SU-DHL-6 (cell line): ENCODE data around the gene DALRD3.

Experiments
- H2AFZ ChIP-seq: fragments of 200-600 bp; sonication (generic); 2 replicates; pipeline ENCODE4 v1.6.1; 2014; ENCODE audit warnings: low read depth, mild to moderate bottlenecking, moderate library complexity, mixed read lengths, antibody characterized with exemption, low read length; ENCODE audit not compliant: severe bottlenecking
- H3F3A ChIP-seq: fragments of 200-600 bp; shearing (Covaris generic); 2 replicates; pipeline ENCODE4 v1.6.0; 2016; ENCODE audit warnings: antibody characterized with exemption, mild to moderate bottlenecking; ENCODE audit not compliant: insufficient read depth
- H3K27ac ChIP-seq: fragments of 200-600 bp; sonication (generic); 2 replicates; pipeline ENCODE4 v1.5.1; 2016; ENCODE audit warnings: low read depth, mild to moderate bottlenecking, low read length, moderate library complexity, mixed read lengths
- H3K27me3 ChIP-seq: fragments of 200-600 bp; sonication (generic), shearing (Covaris generic); 2 replicates; pipeline ENCODE4 v1.6.0; 2014; ENCODE audit warnings: mild to moderate bottlenecking, low read length
- H3K36me3 ChIP-seq: fragments of 200-600 bp; sonication (generic); 2 replicates; pipeline ENCODE4 v1.6.1; 2014; ENCODE audit warnings: mild to moderate bottlenecking, low read length, mixed read lengths
- H3K4me2 ChIP-seq: fragments of 300-600, 200-600 bp; shearing (Covaris generic), sonication (generic); 2 replicates; pipeline ENCODE4 v1.6.0; 2014; ENCODE audit warnings: low read length, low read depth, mild to moderate bottlenecking; ENCODE audit not compliant: poor library complexity, severe bottlenecking
- H3K4me3 ChIP-seq: fragments of 200-600 bp; sonication (generic); 2 replicates; pipeline ENCODE4 v1.5.1; 2014; ENCODE audit warnings: antibody characterized with exemption, low read length, mild to moderate bottlenecking, mixed read lengths; ENCODE audit not compliant: insufficient read depth, poor library complexity, severe bottlenecking
- H3K79me2 ChIP-seq: fragments of 200-600 bp; sonication (generic); 2 replicates; pipeline ENCODE4 v1.6.1; 2014; ENCODE audit warnings: mild to moderate bottlenecking, low read length, moderate library complexity; ENCODE audit not compliant: insufficient read depth
- H3K9ac ChIP-seq: fragments of 200-600 bp; sonication (generic); 2 replicates; pipeline ENCODE4 v1.7.0; 2014; ENCODE audit warnings: mild to moderate bottlenecking, low read length
- H3K9me2 ChIP-seq: fragments of 200-600 bp; sonication (generic); replicated peaks from 2 replicates; pipeline ENCODE4 v1.6.1; 2014; ENCODE audit warnings: low read length; ENCODE audit not compliant: insufficient read depth
- H3K9me3 ChIP-seq: fragments of 200-600 bp; sonication (generic); 2 replicates; pipeline ENCODE4 v1.6.1; 2014; ENCODE audit warnings: low read length, mixed read lengths; ENCODE audit not compliant: insufficient read depth
- H4K20me1 ChIP-seq: fragments of 200-600 bp; sonication (generic); 2 replicates; pipeline ENCODE4 v1.6.1; 2014; ENCODE audit warnings: low read depth, mild to moderate bottlenecking, antibody characterized with exemption, low read length, moderate library complexity, mixed read lengths
- EZH2phosphoT487 ChIP-seq: fragments of 200-600 bp; sonication (generic), shearing (Covaris generic); conservative IDR thresholded peaks from 2 replicates; pipeline ENCODE4 v1.6.1; 2018; ENCODE audit warnings: mild to moderate bottlenecking, antibody characterized with exemption, low read length, moderate library complexity, mixed read lengths
- TF ChIP-seq, protein P1 (sequence below): fragments of 200-600 bp; sonication (generic); IDR thresholded peaks from one replicate; pipeline ENCODE4 v1.5.1; 2017; ENCODE audit warnings: antibody characterized with exemption, mild to moderate bottlenecking, low read length, moderate library complexity; ENCODE audit not compliant: insufficient read depth, poor library complexity, severe bottlenecking

DALRD3 gene

GRCh38 chr3:49016414-49017228 lies 1.8 kb downstream of the DALRD3 start:
- H4K20me1 ChIP-seq: no peaks in the 10 kb centered on the region; the same call in 1 of the 2 replicates
- no peak overlapping the region for H3K4me2 ChIP-seq
- TF ChIP-seq, protein P1, sequence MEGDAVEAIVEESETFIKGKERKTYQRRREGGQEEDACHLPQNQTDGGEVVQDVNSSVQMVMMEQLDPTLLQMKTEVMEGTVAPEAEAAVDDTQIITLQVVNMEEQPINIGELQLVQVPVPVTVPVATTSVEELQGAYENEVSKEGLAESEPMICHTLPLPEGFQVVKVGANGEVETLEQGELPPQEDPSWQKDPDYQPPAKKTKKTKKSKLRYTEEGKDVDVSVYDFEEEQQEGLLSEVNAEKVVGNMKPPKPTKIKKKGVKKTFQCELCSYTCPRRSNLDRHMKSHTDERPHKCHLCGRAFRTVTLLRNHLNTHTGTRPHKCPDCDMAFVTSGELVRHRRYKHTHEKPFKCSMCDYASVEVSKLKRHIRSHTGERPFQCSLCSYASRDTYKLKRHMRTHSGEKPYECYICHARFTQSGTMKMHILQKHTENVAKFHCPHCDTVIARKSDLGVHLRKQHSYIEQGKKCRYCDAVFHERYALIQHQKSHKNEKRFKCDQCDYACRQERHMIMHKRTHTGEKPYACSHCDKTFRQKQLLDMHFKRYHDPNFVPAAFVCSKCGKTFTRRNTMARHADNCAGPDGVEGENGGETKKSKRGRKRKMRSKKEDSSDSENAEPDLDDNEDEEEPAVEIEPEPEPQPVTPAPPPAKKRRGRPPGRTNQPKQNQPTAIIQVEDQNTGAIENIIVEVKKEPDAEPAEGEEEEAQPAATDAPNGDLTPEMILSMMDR: no peak
- no peak for TF ChIP-seq EZH2phosphoT487
- peaks cover 17% of the 10 kb centered on the region for H3K79me2 ChIP-seq
- H3K27ac ChIP-seq: peak overlapping the region; percentile 13; the same call in 1 of the 2 replicates
- H3K9ac ChIP-seq: no peak overlapping the region
- H3K4me3 ChIP-seq: no peak overlapping the region
- no peaks in the 10 kb centered on the region for H3K36me3 ChIP-seq
- H3F3A ChIP-seq: peaks cover 16% of the 10 kb centered on the region
- no peak overlapping the region for H2AFZ ChIP-seq
- H3K9me2 ChIP-seq: no peaks in the 10 kb centered on the region
- H3K9me3 ChIP-seq: no peaks in the 10 kb centered on the region
- no peaks in the 10 kb centered on the region for H3K27me3 ChIP-seq

DNA sequence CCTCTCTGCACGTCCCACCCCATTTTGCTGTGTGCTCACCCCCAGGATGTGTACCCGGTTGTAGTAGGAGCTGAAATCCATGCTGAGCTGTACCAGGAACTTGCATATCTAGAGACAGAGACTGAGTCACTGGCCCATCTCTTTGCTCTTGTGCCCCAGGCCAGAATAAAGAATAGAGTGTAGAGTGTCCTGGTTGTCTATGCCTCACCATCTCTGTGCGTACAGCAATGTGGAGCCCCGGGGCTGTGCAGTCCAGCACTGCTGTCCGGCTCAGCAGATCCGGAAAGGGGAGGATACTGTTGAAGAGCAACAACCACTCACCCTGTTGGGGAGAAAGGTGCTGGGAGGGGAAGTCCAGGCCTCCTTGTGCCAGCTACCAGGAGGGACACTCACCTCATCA lies 2.6 kb downstream of the DALRD3 start:
- no peaks in the 10 kb centered on the region for H3K9me3 ChIP-seq
- H4K20me1 ChIP-seq: no peaks in the 10 kb centered on the region; the same call in 1 of the 2 replicates
- no peak overlapping the region for H3K27ac ChIP-seq
- no peak overlapping the region for H3K4me2 ChIP-seq
- H3K9ac ChIP-seq: no peak overlapping the region
- TF ChIP-seq, protein P1: no peak
- no peak for TF ChIP-seq EZH2phosphoT487
- peaks cover 16% of the 10 kb centered on the region for H3F3A ChIP-seq
- no peaks in the 10 kb centered on the region for H3K36me3 ChIP-seq
- no peaks in the 10 kb centered on the region for H3K27me3 ChIP-seq
- H2AFZ ChIP-seq: no peak overlapping the region
- H3K4me3 ChIP-seq: no peak overlapping the region
- no peaks in the 10 kb centered on the region for H3K9me2 ChIP-seq
- peaks cover 21% of the 10 kb centered on the region for H3K79me2 ChIP-seq

DNA sequence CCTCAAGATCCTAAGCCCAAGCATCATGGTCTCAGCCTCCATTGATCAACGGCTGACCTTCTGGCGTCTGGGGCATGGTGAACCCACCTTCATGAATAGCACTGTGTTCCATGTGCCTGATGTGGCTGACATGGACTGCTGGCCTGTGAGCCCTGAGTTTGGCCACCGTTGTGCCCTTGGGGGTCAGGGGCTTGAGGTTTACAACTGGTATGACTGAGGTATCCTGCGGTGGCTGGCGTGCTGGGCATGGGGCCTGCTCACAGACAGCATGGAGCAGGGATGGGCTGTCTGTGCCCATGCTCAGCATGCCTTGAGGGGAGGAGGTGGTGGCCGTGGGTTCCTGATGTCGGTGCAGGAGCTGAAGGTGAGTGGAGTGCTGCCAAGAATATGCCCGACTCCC lies 3.3 kb downstream of the DALRD3 start:
- H2AFZ ChIP-seq: no peak overlapping the region
- no peaks in the 10 kb centered on the region for H3K9me2 ChIP-seq
- no peak overlapping the region for H3K4me3 ChIP-seq
- H3K36me3 ChIP-seq: no peaks in the 10 kb centered on the region
- no peak overlapping the region for H3K4me2 ChIP-seq
- TF ChIP-seq, protein P1: no peak
- no peak for TF ChIP-seq EZH2phosphoT487
- H4K20me1 ChIP-seq: no peaks in the 10 kb centered on the region; the same call in 1 of the 2 replicates
- peaks cover 16% of the 10 kb centered on the region for H3F3A ChIP-seq
- no peaks in the 10 kb centered on the region for H3K27me3 ChIP-seq
- no peak overlapping the region for H3K27ac ChIP-seq
- H3K79me2 ChIP-seq: peaks cover 18% of the 10 kb centered on the region
- no peaks in the 10 kb centered on the region for H3K9me3 ChIP-seq
- H3K9ac ChIP-seq: no peak overlapping the region
